GM12892 (cell line): ENCODE measurements around the gene SLC44A1.

Source experiments
- POLR2A ChIP-seq: IDR thresholded peaks from 2 replicates; pipeline ENCODE4 v1.6.1; 2011; ENCODE audit warnings: low read depth, low read length, control low read depth
- POLR2AphosphoS5 ChIP-seq: IDR thresholded peaks from 2 replicates; pipeline ENCODE4 v1.6.1; 2011; ENCODE audit warnings: low read depth, low read length, control low read depth

GRCh38 chr9:105439428-105439827 is 195.0 kb downstream of the SLC44A1 start:
- TF ChIP-seq POLR2A (no peak), POLR2AphosphoS5 (no peak)
